Measurements from ENCODE around the gene TMEM271.

- no peak for TF ChIP-seq CTCF (IDR thresholded peaks at IDR 0.05)
- no peak for TF ChIP-seq POLR2A (IDR thresholded peaks at IDR 0.05)
These were observed 25.8 kb upstream of the TMEM271 start for GRCh38 chr4:601612-602558.

All from uterus (tissue), 2 donors.